HEK293 (cell line): Measurements from ENCODE around the gene ANXA3.

Experiments used
- CTCF ChIA-PET: fragments of 350-600 bp; formaldehyde crosslinking; extraction: SDS; loops from one replicate; lab custom pipeline; 2021; ENCODE audit warnings: antibody characterized with exemption; lab: Yijun Ruan, JAX
- POLR2A ChIA-PET: fragments of 300-600 bp; formaldehyde crosslinking; extraction: SDS; loops from one replicate; lab custom pipeline; 2020; ENCODE audit warnings: antibody characterized with exemption, inconsistent platforms; lab: Yijun Ruan, JAX
- H3K27ac ChIP-seq: fragments of 200-500 bp; sonication (Bioruptor generic); 2 replicates; pipeline ENCODE4 v1.5.1; 2014; ENCODE audit warnings: low read depth, low read length, control low read depth, inconsistent platforms; ENCODE audit errors: extremely low read depth
- H3K36me3 ChIP-seq, 2 experiments: fragments of 200-500 bp in 1 of 2; sonication (Bioruptor generic) in 1 of 2; 1 replicate in 1 of 2; 2 replicates in 1 of 2; pipeline ENCODE4 v1.5.1; 2014 to 2017; ENCODE audit warnings: inconsistent platforms in 2 of 2, low read length in 2 of 2; ENCODE audit not compliant: control insufficient read depth in 2 of 2, insufficient read depth in 1 of 2
- H3K4me1 ChIP-seq: fragments of 200-500 bp; sonication (Bioruptor generic); 2 replicates; pipeline ENCODE4 v1.5.1; 2014; ENCODE audit warnings: mild to moderate bottlenecking, low read length, inconsistent platforms; ENCODE audit not compliant: control insufficient read depth, insufficient read depth
- H3K4me3 ChIP-seq: 2 replicates; pipeline ENCODE4 v1.5.1; 2011; ENCODE audit warnings: low read depth, mild to moderate bottlenecking, control low read depth, low read length, moderate library complexity
- H3K9me3 ChIP-seq: fragments of 200-500 bp; sonication (Bioruptor generic); 2 replicates; pipeline ENCODE4 v1.5.1; 2014; ENCODE audit warnings: low read depth, low read length, inconsistent platforms; ENCODE audit not compliant: control insufficient read depth, insufficient read depth
- GLIS1 ChIP-seq: fragments of 450-650 bp; formaldehyde crosslinking; IDR thresholded peaks from 2 replicates; pipeline ENCODE4 v1.5.1; 2016; ENCODE audit warnings: missing biosample characterization, missing genetic modification characterization
- HOXA7 ChIP-seq: sonication (generic); formaldehyde crosslinking; IDR thresholded peaks from 2 replicates; pipeline ENCODE4 v1.8.1; 2022; ENCODE audit warnings: missing genetic modification reagents, borderline replicate concordance
- KLF7 ChIP-seq: fragments of 450-650 bp; formaldehyde crosslinking; IDR thresholded peaks from 2 replicates; pipeline ENCODE4 v1.5.1; 2016; ENCODE audit warnings: missing biosample characterization, missing genetic modification characterization, borderline replicate concordance
- MYNN ChIP-seq: fragments of 450-650 bp; formaldehyde crosslinking; IDR thresholded peaks from 2 replicates; pipeline ENCODE4 v1.5.1; 2016; ENCODE audit warnings: missing biosample characterization, missing genetic modification characterization, borderline replicate concordance
- MZF1 ChIP-seq: fragments of 450-650 bp; formaldehyde crosslinking; IDR thresholded peaks from 2 replicates; pipeline ENCODE4 v1.5.1; 2017; ENCODE audit warnings: missing biosample characterization, missing genetic modification characterization, borderline replicate concordance
- SETDB1 ChIP-seq: IDR thresholded peaks from one replicate; pipeline ENCODE4 v1.6.1; 2017; ENCODE audit warnings: mild to moderate bottlenecking, low read length, moderate library complexity, mixed read lengths; ENCODE audit not compliant: insufficient read length
- TCF7L2 ChIP-seq: IDR thresholded peaks from 2 replicates; pipeline ENCODE4 v1.6.1; 2011; ENCODE audit warnings: low read depth, mild to moderate bottlenecking, inconsistent platforms, low read length, moderate library complexity, borderline replicate concordance
- WT1 ChIP-seq: fragments of 450-650 bp; formaldehyde crosslinking; IDR thresholded peaks from 2 replicates; pipeline ENCODE4 v1.5.1; 2016; ENCODE audit warnings: missing biosample characterization, missing genetic modification characterization
- ZBTB1 ChIP-seq: fragments of 450-650 bp; formaldehyde crosslinking; IDR thresholded peaks from 2 replicates; pipeline ENCODE4 v1.5.1; 2016; ENCODE audit warnings: missing biosample characterization, missing genetic modification characterization
- ZBTB8A ChIP-seq: fragments of 450-650 bp; formaldehyde crosslinking; IDR thresholded peaks from 2 replicates; pipeline ENCODE4 v1.5.1; 2016; ENCODE audit warnings: missing biosample characterization, missing genetic modification characterization
- ZIC2 ChIP-seq: fragments of 450-650 bp; formaldehyde crosslinking; IDR thresholded peaks from 2 replicates; pipeline ENCODE4 v1.5.1; 2016; ENCODE audit warnings: missing biosample characterization, missing genetic modification characterization
- ZNF174 ChIP-seq: fragments of 450-650 bp; formaldehyde crosslinking; IDR thresholded peaks from 2 replicates; pipeline ENCODE4 v1.5.0; 2017; ENCODE audit warnings: missing biosample characterization, mild to moderate bottlenecking, missing genetic modification characterization
- ZNF184 ChIP-seq: fragments of 450-650 bp; IDR thresholded peaks from 2 replicates; pipeline ENCODE4 v1.5.1; 2018; ENCODE audit warnings: missing biosample characterization, mild to moderate bottlenecking, missing genetic modification characterization
- ZNF202 ChIP-seq: fragments of 450-650 bp; formaldehyde crosslinking; IDR thresholded peaks from 2 replicates; pipeline ENCODE4 v1.5.1; 2016; ENCODE audit warnings: missing biosample characterization, missing genetic modification characterization, borderline replicate concordance
- ZNF266 ChIP-seq: fragments of 450-650 bp; formaldehyde crosslinking; IDR thresholded peaks from 2 replicates; pipeline ENCODE4 v1.5.1; 2016; ENCODE audit warnings: missing biosample characterization, missing genetic modification characterization, low read depth
- ZNF366 ChIP-seq: fragments of 450-650 bp; formaldehyde crosslinking; conservative IDR thresholded peaks from 2 replicates; pipeline ENCODE4 v1.5.1; 2016; ENCODE audit warnings: missing biosample characterization, missing genetic modification characterization
- ZNF391 ChIP-seq: fragments of 450-650 bp; formaldehyde crosslinking; IDR thresholded peaks from 2 replicates; pipeline ENCODE4 v1.5.1; 2016; ENCODE audit warnings: low read depth, missing biosample characterization, missing genetic modification characterization, borderline replicate concordance
- ZNF404 ChIP-seq: fragments of 450-650 bp; formaldehyde crosslinking; IDR thresholded peaks from 2 replicates; pipeline ENCODE4 v1.5.1; 2017; ENCODE audit warnings: missing biosample characterization, missing genetic modification characterization
- ZNF423 ChIP-seq: fragments of 450-650 bp; formaldehyde crosslinking; IDR thresholded peaks from 2 replicates; pipeline ENCODE4 v1.5.1; 2016; ENCODE audit warnings: missing biosample characterization, missing genetic modification characterization
- ZNF433 ChIP-seq: fragments of 450-650 bp; formaldehyde crosslinking; IDR thresholded peaks from 2 replicates; pipeline ENCODE4 v1.5.1; 2016; ENCODE audit warnings: missing biosample characterization, missing genetic modification characterization, low read depth
- ZNF510 ChIP-seq: fragments of 450-650 bp; formaldehyde crosslinking; IDR thresholded peaks from 2 replicates; pipeline ENCODE4 v1.5.1; 2018; ENCODE audit warnings: mild to moderate bottlenecking, missing genetic modification characterization, missing biosample characterization; ENCODE audit not compliant: insufficient replicate concordance
- ZNF514 ChIP-seq: fragments of 450-650 bp; formaldehyde crosslinking; IDR thresholded peaks from 2 replicates; pipeline ENCODE4 v1.5.1; 2016; ENCODE audit warnings: missing biosample characterization, missing genetic modification characterization
- ZNF530 ChIP-seq: fragments of 450-650 bp; formaldehyde crosslinking; IDR thresholded peaks from 2 replicates; pipeline ENCODE4 v1.5.1; 2016; ENCODE audit warnings: low read depth, missing biosample characterization, missing genetic modification characterization
- ZNF549 ChIP-seq: fragments of 450-650 bp; IDR thresholded peaks from 2 replicates; pipeline ENCODE4 v1.5.1; 2018; ENCODE audit warnings: missing biosample characterization, missing genetic modification characterization, mild to moderate bottlenecking, inconsistent platforms, moderate library complexity
- ZNF558 ChIP-seq: fragments of 450-650 bp; formaldehyde crosslinking; IDR thresholded peaks from 2 replicates; pipeline ENCODE4 v1.5.1; 2016; ENCODE audit warnings: missing biosample characterization, missing genetic modification characterization
- ZNF654 ChIP-seq: fragments of 450-650 bp; formaldehyde crosslinking; IDR thresholded peaks from 2 replicates; pipeline ENCODE4 v1.5.1; 2016; ENCODE audit warnings: low read depth, missing biosample characterization, missing genetic modification characterization
- ZNF704 ChIP-seq: fragments of 450-650 bp; formaldehyde crosslinking; IDR thresholded peaks from 2 replicates; pipeline ENCODE4 v1.5.1; 2016; ENCODE audit warnings: missing biosample characterization, missing genetic modification characterization
- ZNF768 ChIP-seq: fragments of 450-650 bp; formaldehyde crosslinking; IDR thresholded peaks from 2 replicates; pipeline ENCODE4 v1.5.1; 2018; ENCODE audit warnings: missing biosample characterization, mild to moderate bottlenecking, missing genetic modification characterization
- ZNF837 ChIP-seq: fragments of 450-650 bp; formaldehyde crosslinking; IDR thresholded peaks from 2 replicates; pipeline ENCODE4 v1.5.1; 2016; ENCODE audit warnings: missing biosample characterization, missing genetic modification characterization
- ZSCAN16 ChIP-seq: fragments of 450-650 bp; formaldehyde crosslinking; IDR thresholded peaks from 2 replicates; pipeline ENCODE4 v1.5.1; 2016; ENCODE audit warnings: missing biosample characterization, missing genetic modification characterization
- TF ChIP-seq, protein P1 (sequence below): sonication (generic); formaldehyde crosslinking; IDR thresholded peaks from 2 replicates; pipeline ENCODE4 v1.8.1; 2022; ENCODE audit warnings: mild to moderate bottlenecking, moderate library complexity, missing genetic modification reagents
- TF ChIP-seq, protein P2 (sequence below): fragments of 450-650 bp; formaldehyde crosslinking; IDR thresholded peaks from 2 replicates; pipeline ENCODE4 v1.5.1; 2016; ENCODE audit warnings: missing biosample characterization, missing genetic modification characterization
- TF ChIP-seq, protein P3 (sequence below): fragments of 450-650 bp; formaldehyde crosslinking; IDR thresholded peaks from 2 replicates; pipeline ENCODE4 v1.5.1; 2017; ENCODE audit warnings: missing biosample characterization, missing genetic modification characterization

The ANXA3 gene

DNA sequence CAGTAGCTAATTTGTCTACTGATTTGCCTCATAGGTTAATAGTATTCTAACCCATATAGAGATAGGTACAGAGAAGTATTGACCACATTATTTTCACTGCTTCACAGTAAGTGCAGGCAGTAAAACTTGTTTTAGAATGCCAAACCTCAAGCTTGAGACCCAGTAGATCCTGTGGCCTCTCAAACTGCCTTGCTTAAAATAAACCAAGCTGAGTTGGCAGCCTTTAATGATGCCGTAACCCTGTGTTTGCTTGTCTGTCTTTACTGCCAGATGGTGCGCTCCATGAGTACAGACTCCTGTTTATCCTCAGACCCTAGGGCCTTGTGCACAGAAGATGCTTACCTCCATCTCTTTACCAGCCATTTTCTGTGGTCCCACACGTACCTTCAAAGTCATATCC lies 50.8 kb downstream of the ANXA3 start (continued):
- no peak for TF ChIP-seq ZNF558 (tag by site-specific recombination)
- no peak for TF ChIP-seq ZBTB1 (tag by site-specific recombination)
- TF ChIP-seq ZNF433: no peak
- no peak for TF ChIP-seq GLIS1 (tag by site-specific recombination)
- no peak for TF ChIP-seq TCF7L2
- no peak for TF ChIP-seq ZNF510 (tag by site-specific recombination)
- TF ChIP-seq MZF1: no peak

GRCh38 chr4:78603384-78603783 lies 51.8 kb downstream of the ANXA3 start:
- Histone ChIP-seq H3K36me3 (peaks cover 0 to 5% of the 10 kb centered on the region in 2 experiments; a peak in 1 of 3 replicates), H3K4me3 (no peak overlapping the region)
- TF ChIP-seq, protein P1, sequence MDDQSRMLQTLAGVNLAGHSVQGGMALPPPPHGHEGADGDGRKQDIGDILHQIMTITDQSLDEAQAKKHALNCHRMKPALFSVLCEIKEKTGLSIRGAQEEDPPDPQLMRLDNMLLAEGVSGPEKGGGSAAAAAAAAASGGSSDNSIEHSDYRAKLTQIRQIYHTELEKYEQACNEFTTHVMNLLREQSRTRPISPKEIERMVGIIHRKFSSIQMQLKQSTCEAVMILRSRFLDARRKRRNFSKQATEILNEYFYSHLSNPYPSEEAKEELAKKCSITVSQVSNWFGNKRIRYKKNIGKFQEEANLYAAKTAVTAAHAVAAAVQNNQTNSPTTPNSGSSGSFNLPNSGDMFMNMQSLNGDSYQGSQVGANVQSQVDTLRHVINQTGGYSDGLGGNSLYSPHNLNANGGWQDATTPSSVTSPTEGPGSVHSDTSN: no peak
- TF ChIP-seq ZNF174 (tag by site-specific recombination) (no peak), MYNN (tag by site-specific recombination) (no peak), ZNF366 (tag by site-specific recombination) (no peak), ZNF514 (no peak), ZNF837 (tag by site-specific recombination) (no peak), ZNF266 (no peak), ZNF423 (tag by site-specific recombination) (no peak), ZNF404 (no peak), ZNF549 (tag by site-specific recombination) (no peak), ZNF391 (tag by site-specific recombination) (no peak), SETDB1 (no peak), ZNF530 (tag by site-specific recombination) (no peak), ZBTB8A (tag by site-specific recombination) (no peak)
- TF ChIP-seq, protein P2, sequence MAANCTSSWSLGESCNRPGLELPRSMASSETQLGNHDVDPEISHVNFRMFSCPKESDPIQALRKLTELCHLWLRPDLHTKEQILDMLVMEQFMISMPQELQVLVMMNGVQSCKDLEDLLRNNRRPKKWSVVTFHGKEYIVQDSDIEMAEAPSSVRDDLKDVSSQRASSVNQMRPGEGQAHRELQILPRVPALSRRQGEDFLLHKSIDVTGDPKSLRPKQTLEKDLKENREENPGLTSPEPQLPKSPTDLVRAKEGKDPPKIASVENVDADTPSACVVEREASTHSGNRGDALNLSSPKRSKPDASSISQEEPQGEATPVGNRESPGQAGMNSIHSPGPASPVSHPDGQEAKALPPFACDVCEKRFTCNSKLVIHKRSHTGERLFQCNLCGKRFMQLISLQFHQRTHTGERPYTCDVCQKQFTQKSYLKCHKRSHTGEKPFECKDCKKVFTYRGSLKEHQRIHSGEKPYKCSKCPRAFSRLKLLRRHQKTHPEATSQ (tag by site-specific recombination): no peak
- TF ChIP-seq, all 188 proteins: peak for 0
- H3K9me3 ChIP-seq: no peaks in the 10 kb centered on the region
- H3K27ac ChIP-seq: no peak overlapping the region
- CTCF ChIA-PET: interaction anchor here (1.4 kb wide), 1 partner anchor 10 kb away, joined by 6 read pairs; no protein-coding TSS in a partner anchor
- POLR2A ChIA-PET: no interaction called here
- no peaks in the 10 kb centered on the region for H3K4me1 ChIP-seq

- no peak overlapping the region for H3K4me3 ChIP-seq
- H3K27ac ChIP-seq: no peak overlapping the region
- CTCF ChIA-PET: no interaction called here
- POLR2A ChIA-PET: no interaction called here
- H3K4me1 ChIP-seq: no peaks in the 10 kb centered on the region
- H3K36me3 ChIP-seq: peaks cover 0 to 5% of the 10 kb centered on the region in 2 experiments; a peak in 1 of 3 replicates
- H3K9me3 ChIP-seq: no peaks in the 10 kb centered on the region
- TF ChIP-seq, protein P3, sequence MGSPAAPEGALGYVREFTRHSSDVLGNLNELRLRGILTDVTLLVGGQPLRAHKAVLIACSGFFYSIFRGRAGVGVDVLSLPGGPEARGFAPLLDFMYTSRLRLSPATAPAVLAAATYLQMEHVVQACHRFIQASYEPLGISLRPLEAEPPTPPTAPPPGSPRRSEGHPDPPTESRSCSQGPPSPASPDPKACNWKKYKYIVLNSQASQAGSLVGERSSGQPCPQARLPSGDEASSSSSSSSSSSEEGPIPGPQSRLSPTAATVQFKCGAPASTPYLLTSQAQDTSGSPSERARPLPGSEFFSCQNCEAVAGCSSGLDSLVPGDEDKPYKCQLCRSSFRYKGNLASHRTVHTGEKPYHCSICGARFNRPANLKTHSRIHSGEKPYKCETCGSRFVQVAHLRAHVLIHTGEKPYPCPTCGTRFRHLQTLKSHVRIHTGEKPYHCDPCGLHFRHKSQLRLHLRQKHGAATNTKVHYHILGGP: no peak
- TF ChIP-seq ZNF549 (tag by site-specific recombination) (no peak), KLF7 (no peak), ZNF704 (tag by site-specific recombination) (no peak), ZBTB1 (tag by site-specific recombination) (no peak), WT1 (tag by site-specific recombination) (no peak), ZNF768 (tag by site-specific recombination) (no peak), ZNF202 (no peak), ZNF184 (tag by site-specific recombination) (no peak), ZSCAN16 (tag by site-specific recombination) (no peak), HOXA7 (CRISPR knock-in tag) (no peak), ZIC2 (tag by site-specific recombination) (no peak), ZNF654 (tag by site-specific recombination) (no peak), ZNF174 (tag by site-specific recombination) (no peak)
Observed at GRCh38 chr4:78604988-78605387, 53.4 kb downstream of the ANXA3 start.
